GM21367 (cell line): Measurements from ENCODE around the gene SOX6.
"Not testable (repeated sequence)": the region's sequence is repeated elsewhere in the genome, so short reads cannot be mapped to it uniquely, and the experiment has no call there.

ENCODE experiments used
- ATAC-seq: cut with Tn5 transposase; IDR thresholded peaks from one replicate; pipeline ENCODE4 v1.9.1; 2021; ENCODE audit not compliant: unreplicated experiment

SOX6 gene

DNA sequence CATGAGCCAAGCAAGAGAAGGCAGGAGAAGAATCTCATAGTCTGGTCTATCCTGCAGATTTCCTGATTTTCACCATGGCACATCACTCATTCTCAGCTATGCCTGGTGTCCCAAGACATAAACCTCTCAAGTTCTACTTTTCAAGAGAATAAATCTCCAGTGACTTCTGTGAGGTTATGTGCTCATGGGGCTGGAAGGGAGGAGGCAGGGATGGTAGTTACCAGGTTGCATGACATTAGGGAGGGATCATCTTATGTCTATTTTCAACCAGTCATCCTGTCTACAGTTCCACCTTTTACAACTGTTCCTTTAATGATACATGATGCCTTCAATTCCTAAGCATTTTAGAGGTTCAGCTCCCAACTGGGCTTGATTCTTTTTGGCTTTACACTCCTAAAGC is 297.7 kb downstream of the SOX6 start:
- ATAC-seq: no peak

GRCh38 chr11:16052750-16053149 is 303.6 kb downstream of the SOX6 start:
- ATAC-seq: no peak

GRCh38 chr11:16049611-16050010 is 306.7 kb downstream of the SOX6 start:
- ATAC-seq: no peak

- no peak for ATAC-seq
Measured at GRCh38 chr11:16047073-16047472, 309.3 kb downstream of the SOX6 start.

- ATAC-seq: no peak
Measured at GRCh38 chr11:16043617-16044016, 312.7 kb downstream of the SOX6 start.

DNA sequence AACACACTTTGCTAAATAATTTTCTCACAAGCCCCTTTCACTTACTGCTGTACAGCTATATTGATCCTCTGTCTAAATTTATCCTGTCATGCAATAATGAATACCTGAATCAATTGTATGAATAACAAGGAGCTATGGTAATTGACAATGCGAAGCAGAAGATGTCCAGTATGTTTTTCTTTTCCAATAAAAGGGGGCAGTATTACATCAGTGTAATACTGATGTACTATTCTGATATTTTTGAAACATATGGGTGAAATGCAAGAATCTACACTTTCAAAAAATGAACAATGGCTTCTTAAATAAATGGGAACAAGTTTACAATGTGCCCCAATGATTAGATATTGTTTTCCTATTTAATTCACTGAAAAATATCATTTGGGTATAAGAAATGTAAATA is 315.1 kb downstream of the SOX6 start:
- ATAC-seq: no peak

DNA sequence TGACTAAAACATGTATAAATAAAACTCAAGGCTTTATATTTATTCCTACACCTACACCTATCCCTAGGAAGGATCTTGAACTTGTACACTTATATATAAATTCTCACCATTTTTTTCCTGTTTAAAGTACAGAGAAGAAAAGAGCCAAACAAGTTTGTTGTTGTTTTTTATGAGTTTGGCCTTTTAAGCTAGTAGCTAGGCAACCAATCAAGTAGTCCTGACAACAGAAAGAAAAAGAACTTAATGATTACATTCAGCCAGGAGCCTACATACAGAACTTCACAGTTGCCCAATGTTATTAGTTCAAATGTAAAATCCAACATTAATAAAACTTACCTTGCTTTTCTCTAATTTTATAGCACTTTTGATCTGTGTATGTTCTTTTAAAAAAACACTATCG is 316.2 kb downstream of the SOX6 start:
- ATAC-seq: no peak

GRCh38 chr11:16037179-16037578 is 319.2 kb downstream of the SOX6 start:
- ATAC-seq: no peak

GRCh38 chr11:16036218-16036617 is 320.1 kb downstream of the SOX6 start:
- no peak for ATAC-seq

- ATAC-seq: no peak
Measured at GRCh38 chr11:16034074-16034473, 322.3 kb downstream of the SOX6 start.

- ATAC-seq: no peak
Measured at GRCh38 chr11:16032974-16033373, 323.4 kb downstream of the SOX6 start.

GRCh38 chr11:16031210-16031609 is 325.1 kb downstream of the SOX6 start:
- no peak for ATAC-seq

- ATAC-seq: no peak
Measured at GRCh38 chr11:16030664-16031063, 325.7 kb downstream of the SOX6 start.

GRCh38 chr11:16029151-16029550 is 327.2 kb downstream of the SOX6 start:
- ATAC-seq: not testable (repeated sequence)

- ATAC-seq: no peak
Measured at GRCh38 chr11:16028419-16028818, 327.9 kb downstream of the SOX6 start.

DNA sequence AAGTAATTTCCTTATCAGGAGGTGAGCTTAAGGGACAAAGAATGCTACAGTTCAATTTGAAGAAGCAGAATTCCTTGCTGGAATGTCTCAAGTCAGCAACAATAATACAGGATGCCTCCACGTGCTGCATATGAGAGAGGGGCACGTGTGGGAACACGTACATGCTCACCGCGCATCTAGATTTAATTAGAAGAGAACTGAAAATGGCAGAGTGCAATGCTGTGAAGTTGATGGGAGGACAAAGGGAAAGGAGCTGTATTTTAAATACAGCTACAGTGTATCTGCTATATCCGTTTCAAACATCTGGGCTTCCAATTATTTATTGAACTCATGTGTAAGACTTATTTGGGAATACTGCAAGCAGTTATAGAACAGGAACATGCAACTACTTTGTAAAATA is 328.7 kb downstream of the SOX6 start:
- ATAC-seq: no peak

GRCh38 chr11:16026849-16027248 is 329.5 kb downstream of the SOX6 start:
- ATAC-seq: no peak

DNA sequence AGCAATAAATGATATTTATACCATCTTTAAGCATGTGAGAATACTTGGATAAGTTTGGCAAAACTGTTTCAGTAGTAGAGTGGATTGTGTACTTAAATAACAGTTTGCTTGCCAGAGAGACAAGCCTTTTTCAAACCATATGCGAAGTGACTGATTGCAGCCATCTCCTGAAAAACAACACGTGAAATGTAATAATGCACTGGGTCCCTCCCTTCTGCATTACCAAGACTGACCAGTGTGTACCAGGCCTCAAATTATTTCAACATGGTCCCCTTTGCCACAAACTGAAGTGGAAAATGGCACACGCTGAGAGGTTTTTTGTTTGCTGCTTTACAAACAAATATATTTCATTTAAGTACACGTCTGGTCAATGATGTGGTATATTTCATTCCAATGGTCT is 337.4 kb downstream of the SOX6 start:
- no peak for ATAC-seq

DNA sequence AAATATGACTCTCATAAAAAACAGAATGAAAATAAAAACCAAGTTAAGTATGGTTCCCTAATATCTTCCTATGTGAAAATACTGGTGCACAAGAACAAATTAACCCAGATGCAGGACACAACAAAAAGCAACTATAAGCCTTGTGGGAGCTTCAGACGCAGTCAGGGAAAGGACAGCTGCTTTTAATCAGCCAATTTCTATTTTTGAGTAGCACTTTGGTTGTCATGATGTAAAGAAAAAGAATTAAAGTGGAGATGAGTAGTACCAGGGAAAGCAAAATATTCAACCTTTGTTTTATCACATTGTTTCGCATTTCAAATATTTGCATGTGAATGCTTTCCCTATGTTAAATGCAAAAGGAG is 339.9 kb downstream of the SOX6 start:
- no peak for ATAC-seq

DNA sequence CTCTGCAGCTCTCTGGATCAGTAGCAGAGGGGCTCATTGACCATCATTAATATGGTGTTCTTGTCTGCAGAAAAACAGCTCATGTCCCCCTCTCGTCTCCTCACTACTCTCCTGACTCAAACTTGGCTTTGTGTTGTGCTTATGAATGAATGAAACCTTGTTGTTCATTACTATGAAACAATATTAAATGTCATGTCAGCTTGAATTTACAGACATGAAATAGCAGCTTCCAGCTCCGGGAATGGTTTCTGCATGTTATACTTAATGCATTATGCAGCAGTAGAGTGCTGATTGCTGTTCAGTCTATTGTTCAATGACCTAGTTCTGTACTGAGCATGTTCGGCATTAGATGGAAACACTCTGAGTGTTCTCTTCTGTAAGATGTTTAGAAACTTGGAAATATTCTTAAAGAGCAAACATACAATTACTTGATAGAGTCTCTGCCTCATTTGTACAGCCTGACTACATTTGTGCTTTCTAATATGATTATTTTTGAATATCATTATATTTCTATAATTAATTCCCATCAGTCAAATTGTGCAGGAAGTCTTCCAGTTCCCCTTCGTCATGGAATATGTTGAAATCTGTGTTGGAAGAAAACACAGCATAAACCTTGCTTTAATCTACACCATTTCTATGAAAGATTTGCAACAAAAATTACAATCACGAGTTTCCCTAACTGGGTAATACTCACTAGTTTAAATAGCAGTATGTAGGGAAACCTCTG is 340.4 kb downstream of the SOX6 start:
- ATAC-seq: no peak

GRCh38 chr11:16013649-16014275 is 342.6 kb downstream of the SOX6 start:
- ATAC-seq: no peak

GRCh38 chr11:16013242-16013641 is 343.1 kb downstream of the SOX6 start:
- ATAC-seq: no peak
